CD14-positive monocyte (primary cell): ENCODE results near the gene PRTN3. TPM values are rescaled to one million over a fixed set of nuclear protein-coding genes. Genes with fewer than 3 reads are reported as not detected.

Source experiments
- DNase-seq, 3 donors: peaks; one replicate each; pipeline ENCODE4 v3.0.0-alpha.2; 2011 to 2022
- H2AFZ ChIP-seq: 2 replicates; pipeline ENCODE4 v1.6.0; 2012; ENCODE audit warnings: mild to moderate bottlenecking, low read depth, low read length, inconsistent platforms; ENCODE audit not compliant: insufficient read depth, poor library complexity, severe bottlenecking
- H3K27ac ChIP-seq, 2 donors: 1 replicate in 1 of 2; 2 replicates in 1 of 2; pipeline ENCODE4 v1.5.1; 2012 to 2013; ENCODE audit warnings: low read length in 2 of 2, control low read depth in 1 of 2, inconsistent platforms in 1 of 2, low read depth in 1 of 2, mild to moderate bottlenecking in 1 of 2
- H3K27me3 ChIP-seq, 2 donors: one replicate each; pipeline versions ENCODE4 v1.6.0 to v1.6.1; 2011 to 2013; ENCODE audit warnings: low read length in 2 of 2; ENCODE audit not compliant: control insufficient read depth in 2 of 2, insufficient read depth in 2 of 2
- H3K36me3 ChIP-seq, 2 donors: replicated peaks in 1 of 2; 1 replicate in 1 of 2; 2 replicates in 1 of 2; pipeline versions ENCODE4 v1.5.1 to v1.6.1; 2012 to 2013; ENCODE audit warnings: low read length in 2 of 2, control low read depth in 1 of 2, inconsistent platforms in 1 of 2, mild to moderate bottlenecking in 1 of 2; ENCODE audit not compliant: insufficient read depth in 2 of 2, control insufficient read depth in 1 of 2
- H3K4me1 ChIP-seq, 2 donors: 1 replicate in 1 of 2; 2 replicates in 1 of 2; pipeline versions ENCODE4 v1.5.1 to v1.6.1; 2012 to 2013; ENCODE audit warnings: low read length in 2 of 2, control low read depth in 1 of 2, inconsistent platforms in 1 of 2, mild to moderate bottlenecking in 1 of 2, moderate library complexity in 1 of 2; ENCODE audit not compliant: insufficient read depth in 2 of 2, control insufficient read depth in 1 of 2
- H3K4me2 ChIP-seq: replicated peaks from 2 replicates; pipeline ENCODE3; 2012; ENCODE audit warnings: low read length, moderate library complexity, mild to moderate bottlenecking; ENCODE audit not compliant: poor library complexity, severe bottlenecking; ENCODE audit errors: extremely low read depth
- H3K4me3 ChIP-seq, 3 experiments: fragments of 200-600 bp in 1 of 3; sonication (generic) in 1 of 3; replicated peaks in 1 of 3; 1 replicate in 2 of 3; 2 replicates in 1 of 3; pipeline ENCODE4 v1.5.1; 2011 to 2013; ENCODE audit warnings: low read length in 3 of 3, mild to moderate bottlenecking in 3 of 3, control low read depth in 2 of 3, low read depth in 2 of 3, inconsistent platforms in 1 of 3, moderate library complexity in 1 of 3
- H3K79me2 ChIP-seq: 2 replicates; pipeline ENCODE4 v1.6.0; 2012; ENCODE audit warnings: mild to moderate bottlenecking, control low read depth, inconsistent platforms, low read length, moderate library complexity; ENCODE audit not compliant: insufficient read depth
- H3K9ac ChIP-seq: 2 replicates; pipeline ENCODE4 v1.6.0; 2017; ENCODE audit warnings: low read length, mild to moderate bottlenecking; ENCODE audit not compliant: insufficient read depth, poor library complexity, severe bottlenecking
- H3K9me3 ChIP-seq, 2 donors: replicated peaks in 1 of 2; 1 replicate in 1 of 2; 2 replicates in 1 of 2; pipeline versions ENCODE4 v1.5.1 to v1.6.1; 2012 to 2013; ENCODE audit warnings: low read length in 2 of 2, control low read depth in 1 of 2; ENCODE audit not compliant: control insufficient read depth in 1 of 2, insufficient read depth in 1 of 2
- H4K20me1 ChIP-seq: 2 replicates; pipeline ENCODE4 v1.6.0; 2012; ENCODE audit warnings: mild to moderate bottlenecking, low read length, control low read depth, moderate library complexity; ENCODE audit not compliant: insufficient read depth
- H3K27ac Mint-ChIP-seq, 7 donors: one replicate each; pipeline ENCODE4 v1.8.0; 2020; ENCODE audit warnings: mild to moderate bottlenecking in 7 of 7, mixed read lengths in 7 of 7, moderate library complexity in 6 of 7, inconsistent platforms in 2 of 7
- H3K27me3 Mint-ChIP-seq, 3 donors: one replicate each; pipeline ENCODE4 v1.8.0; 2021 to 2022; ENCODE audit warnings: low read depth in 3 of 3, mild to moderate bottlenecking in 3 of 3, mixed read lengths in 3 of 3, moderate library complexity in 3 of 3, inconsistent platforms in 1 of 3
- H3K36me3 Mint-ChIP-seq, 2 donors: one replicate each; pipeline ENCODE4 v1.8.0; 2020; ENCODE audit warnings: mixed read lengths in 2 of 2, inconsistent platforms in 1 of 2, mild to moderate bottlenecking in 1 of 2
- H3K4me1 Mint-ChIP-seq: one replicate; pipeline ENCODE4 v1.8.0; 2020; ENCODE audit warnings: mild to moderate bottlenecking, mixed read lengths
- H3K4me3 Mint-ChIP-seq, 2 donors: one replicate each; pipeline ENCODE4 v1.8.0; 2020; ENCODE audit warnings: mild to moderate bottlenecking in 2 of 2, mixed read lengths in 2 of 2, moderate library complexity in 1 of 2
- H3K9me3 Mint-ChIP-seq, 7 donors: one replicate each; pipeline ENCODE4 v1.8.0; 2020 to 2022; ENCODE audit warnings: mixed read lengths in 7 of 7, mild to moderate bottlenecking in 6 of 7, moderate library complexity in 6 of 7, inconsistent platforms in 2 of 7
- CTCF ChIP-seq: fragments of 200-600 bp; IDR thresholded peaks from one replicate; pipeline ENCODE4 v1.8.0; 2022; ENCODE audit warnings: antibody characterized with exemption, mild to moderate bottlenecking
- WGBS: methylation state at CpG from one replicate; pipeline ENCODE4 v1.1.5; 2013; ENCODE audit warnings: missing lambda C conversion rate; ENCODE audit not compliant: insufficient coverage; 5-methylcytosine and 5-hydroxymethylcytosine counted together
- intact Hi-C, 2 donors: fragments of 100-400 bp; cut with micrococcal nuclease; formaldehyde crosslinking; loops; one replicate each; pipeline versions ENCODE4 v1.15.0 to v1.15.1; 2023
- polyA plus RNA-seq, 3 donors: library from polyadenylated mRNA; depleted of rRNA in 1 of 3; unstranded in 2 of 3; stranded (reverse) in 1 of 3; fragments of 300-500 nt in 2 of 3; fragments of >200 nt in 1 of 3; fragmentation: Illumina TruSeq in 2 of 3; gene quantifications; 1 replicate in 2 of 3; 2 replicates in 1 of 3; pipeline ENCODE4 v1.2.3, GENCODE V29; 2012 to 2021

Gene PRTN3
- polyA plus RNA-seq, 3 donors = 0.11 TPM; not detected in 2

GRCh38 chr19:815079-815774 is 25.6 kb upstream of the PRTN3 start:
- Histone ChIP-seq H3K9ac (no peak overlapping the region), H3K9me3 (no peaks in the 10 kb centered on the region), H4K20me1 (peaks cover 28% of the 10 kb centered on the region), H2AFZ (no peak overlapping the region), H3K4me3 (no peak overlapping the region), H3K27ac (no peak overlapping the region), H3K4me2 (no peak overlapping the region), H3K79me2 (peaks cover 18% of the 10 kb centered on the region), H3K36me3 (peaks cover 19 to 20% of the 10 kb centered on the region in 2 donors), H3K4me1 (no peaks in the 10 kb centered on the region), H3K27me3 (no peaks in the 10 kb centered on the region)
- Mint-ChIP-seq H3K36me3 (peaks cover 10 to 29% of the 10 kb centered on the region in 2 donors), H3K9me3 (peaks cover 0 to 11% (median 0%) of the 10 kb centered on the region in 7 donors), H3K4me3 (no peak overlapping the region), H3K4me1 (peaks cover 1% of the 10 kb centered on the region), H3K27ac (no peak overlapping the region), H3K27me3 (peaks cover 0 to 1% (median 0%) of the 10 kb centered on the region in 3 donors)
- DNase-seq = no peak
- WGBS = 88% methylated on average over 46 of the region's 47 CpGs
- intact Hi-C loops = loop anchor here in 1 of 2 donors (5.0 kb wide), 1 partner anchor 37 kb away; the partner anchor contains the start of gene ELANE
- no peak for TF ChIP-seq CTCF

- WGBS = 97% methylated on average over 13 of the region's 13 CpGs
- Mint-ChIP-seq H3K27me3 (peaks cover 0 to 1% (median 0%) of the 10 kb centered on the region in 3 donors), H3K27ac (no peak overlapping the region)
These were observed 24.9 kb upstream of the PRTN3 start for GRCh38 chr19:815775-816499.

More at GRCh38 chr19:815775-816499, 24.9 kb upstream of the PRTN3 start:
- Histone ChIP-seq H3K36me3 (peaks cover 12 to 13% of the 10 kb centered on the region in 2 donors), H3K4me2 (no peak overlapping the region), H3K4me1 (no peaks in the 10 kb centered on the region), H3K27me3 (no peaks in the 10 kb centered on the region), H3K9ac (no peak overlapping the region), H3K79me2 (peaks cover 17% of the 10 kb centered on the region), H3K4me3 (no peak overlapping the region), H3K9me3 (no peaks in the 10 kb centered on the region), H3K27ac (no peak overlapping the region), H4K20me1 (peaks cover 21% of the 10 kb centered on the region), H2AFZ (no peak overlapping the region)
- Mint-ChIP-seq H3K9me3 (peaks cover 0 to 11% (median 0%) of the 10 kb centered on the region in 7 donors), H3K4me3 (no peak overlapping the region), H3K36me3 (peaks cover 5 to 23% of the 10 kb centered on the region in 2 donors), H3K4me1 (peaks cover 1% of the 10 kb centered on the region)
- intact Hi-C loops = loop anchor here in 1 of 2 donors (5.0 kb wide), 1 partner anchor 36 kb away; the partner anchor contains the start of gene ELANE
- TF ChIP-seq CTCF = no peak
- no peak for DNase-seq
